GM12875 (cell line): ENCODE data around the gene DDHD1.
"Not testable (repeated sequence)": the region's sequence is repeated elsewhere in the genome, so short reads cannot be mapped to it uniquely, and the experiment has no call there.

ENCODE experiments used
- H3K4me3 ChIP-seq: one replicate; pipeline ENCODE4 v1.5.1; 2011; ENCODE audit warnings: low read depth, low read length, control low read depth
- CTCF ChIP-seq: IDR thresholded peaks from 2 replicates; pipeline ENCODE4 v1.5.1; 2011; ENCODE audit warnings: low read depth, mild to moderate bottlenecking, control low read depth, inconsistent platforms, low read length, moderate library complexity, borderline replicate concordance; ENCODE audit not compliant: insufficient read depth

The DDHD1 gene

GRCh38 chr14:53183611-53184010 is 30.5 kb upstream of the DDHD1 start:
- TF ChIP-seq CTCF = no peak
- no peak overlapping the region for H3K4me3 ChIP-seq

GRCh38 chr14:53183056-53183455 is 29.9 kb upstream of the DDHD1 start:
- TF ChIP-seq CTCF = no peak
- no peak overlapping the region for H3K4me3 ChIP-seq

- H3K4me3 ChIP-seq = not testable (repeated sequence)
Measured at GRCh38 chr14:53181463-53182081, 28.4 kb upstream of the DDHD1 start.

GRCh38 chr14:53180272-53181221 is 27.4 kb upstream of the DDHD1 start:
- TF ChIP-seq CTCF = no peak
- no peak overlapping the region for H3K4me3 ChIP-seq

GRCh38 chr14:53179486-53180005 is 26.4 kb upstream of the DDHD1 start:
- H3K4me3 ChIP-seq = not testable (repeated sequence)

- no peak for TF ChIP-seq CTCF
Measured at GRCh38 chr14:53175375-53175774, 22.3 kb upstream of the DDHD1 start.

GRCh38 chr14:53174918-53175317 is 21.8 kb upstream of the DDHD1 start:
- H3K4me3 ChIP-seq = no peak overlapping the region
- TF ChIP-seq CTCF = no peak

More at GRCh38 chr14:53175375-53175774, 22.3 kb upstream of the DDHD1 start:
- H3K4me3 ChIP-seq = no peak overlapping the region

GRCh38 chr14:53168786-53169185 is 15.7 kb upstream of the DDHD1 start:
- no peak overlapping the region for H3K4me3 ChIP-seq
- no peak for TF ChIP-seq CTCF
